HepG2 (cell line): ENCODE measurements around the gene PAQR3. TPM values are rescaled to one million over a fixed set of nuclear protein-coding genes. Genes with fewer than 3 reads are reported as not detected.

Experiments
- ATAC-seq: fragments of 200-7000 bp; cut with Tn5 transposase; 3 replicates; pipeline ENCODE4 v1.9.1; 2020; ENCODE audit warnings: mild to moderate bottlenecking, moderate library complexity
- BruUV-seq: library from RNA; stranded (reverse); fragments of 400-500 nt; replicated peaks from 2 replicates; lab custom pipeline; 2021; lab: Mats Ljungman, UMichigan
- CTCF ChIA-PET: fragments of 300-600 bp; formaldehyde crosslinking; extraction: SDS; loops from one replicate; lab custom pipeline; 2021; ENCODE audit warnings: low total read pairs, inconsistent platforms, low intra/inter-chr PET ratio; lab: Yijun Ruan, JAX
- POLR2A ChIA-PET: fragments of 350-600 bp; sonication (Branson Sonifier 250); formaldehyde crosslinking; loops from one replicate; lab custom pipeline; 2020; ENCODE audit warnings: antibody characterized with exemption, inconsistent platforms; lab: Yijun Ruan, JAX
- DNase-seq: peaks from one replicate; pipeline ENCODE4 v3.0.0-alpha.2; 2015; ENCODE audit warnings: low spot score
- FAIRE-seq: peaks from 3 replicates; lab custom pipeline; 2011; peaks lifted over from hg19 to GRCh38; lab: Jason Lieb, UNC
- H2AFZ ChIP-seq: one replicate; pipeline ENCODE4 v1.6.1; 2011; ENCODE audit warnings: low read length, inconsistent platforms
- H3K27ac ChIP-seq: fragments of 300-600 bp; 3 replicates; pipeline ENCODE4 v1.8.0; 2011; ENCODE audit warnings: mixed run types, mild to moderate bottlenecking, mixed read lengths, low read length, inconsistent platforms; ENCODE audit not compliant: insufficient read depth; ENCODE audit errors: extremely low read length
- H3K27me3 ChIP-seq, 2 experiments: fragments of 200-600 bp in 1 of 2; 2 replicates in 1 of 2; 3 replicates in 1 of 2; pipeline versions ENCODE4 v1.6.0 to v1.8.0; 2011; ENCODE audit warnings: low read length in 2 of 2, mild to moderate bottlenecking in 2 of 2, moderate library complexity in 2 of 2, inconsistent platforms in 1 of 2; ENCODE audit not compliant: insufficient read depth in 2 of 2, control insufficient read depth in 1 of 2
- H3K36me3 ChIP-seq, 2 experiments: fragments of 200-600 bp in 1 of 2; replicated peaks in 1 of 2; 2 replicates in 1 of 2; 3 replicates in 1 of 2; pipeline versions ENCODE4 v1.5.1 to v1.8.0; 2011; ENCODE audit warnings: low read length in 2 of 2, inconsistent platforms in 1 of 2; ENCODE audit not compliant: insufficient read depth in 2 of 2, control insufficient read depth in 1 of 2
- H3K4me1 ChIP-seq: 2 replicates; pipeline ENCODE4 v1.5.1; 2012; ENCODE audit warnings: low read length, inconsistent platforms; ENCODE audit not compliant: insufficient read depth
- H3K4me2 ChIP-seq: 2 replicates; pipeline ENCODE4 v1.6.0; 2011; ENCODE audit warnings: low read depth, low read length, inconsistent platforms
- H3K4me3 ChIP-seq, 3 experiments: fragments of 200-600 bp in 1 of 3; sonication (generic), shearing (Covaris generic) in 1 of 3; replicated peaks in 1 of 3; 2 replicates each; pipeline ENCODE4 v1.5.1; 2011 to 2016; ENCODE audit warnings: low read length in 3 of 3, inconsistent platforms in 2 of 3, low read depth in 2 of 3, mild to moderate bottlenecking in 2 of 3, control low read depth in 1 of 3, mixed read lengths in 1 of 3; ENCODE audit not compliant: insufficient read depth in 1 of 3
- H3K79me2 ChIP-seq: one replicate; pipeline ENCODE4 v1.6.1; 2011; ENCODE audit warnings: low read length, inconsistent platforms; ENCODE audit not compliant: insufficient read depth
- H3K9ac ChIP-seq: 2 replicates; pipeline ENCODE4 v1.6.0; 2011; ENCODE audit warnings: mild to moderate bottlenecking, low read depth, low read length, inconsistent platforms; ENCODE audit not compliant: insufficient read depth
- H3K9me3 ChIP-seq: 2 replicates; pipeline ENCODE4 v1.5.1; 2012; ENCODE audit warnings: mild to moderate bottlenecking, low read length
- H4K20me1 ChIP-seq: 2 replicates; pipeline ENCODE4 v1.6.0; 2011; ENCODE audit warnings: inconsistent platforms, mild to moderate bottlenecking, low read length, moderate library complexity; ENCODE audit not compliant: insufficient read depth
- BHLHE40 ChIP-seq: IDR thresholded peaks from 2 replicates; pipeline ENCODE4 v1.6.1; 2011; ENCODE audit warnings: low read length, improper control_type of control experiment
- CAMTA2 ChIP-seq: sonication (generic); formaldehyde crosslinking; IDR thresholded peaks from 2 replicates; pipeline ENCODE4 v1.4.0; 2020; ENCODE audit warnings: mild to moderate bottlenecking, missing genetic modification reagents, borderline replicate concordance
- POGZ ChIP-seq: sonication (generic); formaldehyde crosslinking; IDR thresholded peaks from 2 replicates; pipeline ENCODE4 v1.4.0; 2020; ENCODE audit warnings: mild to moderate bottlenecking, missing genetic modification reagents
- POLR2G ChIP-seq: fragments of 200-400 bp; formaldehyde crosslinking; IDR thresholded peaks from 2 replicates; pipeline ENCODE4 v1.6.1; 2018; ENCODE audit warnings: mild to moderate bottlenecking, low read depth, low read length, moderate library complexity
- ZBTB20 ChIP-seq: sonication (generic); formaldehyde crosslinking; IDR thresholded peaks from 2 replicates; pipeline ENCODE4 v1.8.1; 2023; ENCODE audit warnings: missing genetic modification reagents, low read depth, mild to moderate bottlenecking, borderline replicate concordance
- ZFX ChIP-seq: sonication (generic); formaldehyde crosslinking; IDR thresholded peaks from 2 replicates; pipeline ENCODE4 v1.4.0; 2020; ENCODE audit warnings: mild to moderate bottlenecking, low read depth, missing genetic modification reagents, moderate library complexity
- ZKSCAN1 ChIP-seq: fragments of 150-350 bp; IDR thresholded peaks from 2 replicates; pipeline ENCODE4 v1.6.1; 2014; ENCODE audit warnings: low read length
- ZKSCAN5 ChIP-seq: sonication (generic); formaldehyde crosslinking; IDR thresholded peaks from 2 replicates; pipeline ENCODE4 v1.5.1; 2020; ENCODE audit warnings: mild to moderate bottlenecking, missing genetic modification reagents
- ZNF550 ChIP-seq: sonication (generic); formaldehyde crosslinking; IDR thresholded peaks from 2 replicates; pipeline ENCODE4 v1.4.0; 2020; ENCODE audit warnings: mild to moderate bottlenecking, missing genetic modification reagents, borderline replicate concordance
- ZNF749 ChIP-seq: sonication (generic); formaldehyde crosslinking; IDR thresholded peaks from 2 replicates; pipeline ENCODE4 v1.8.0; 2022; ENCODE audit warnings: mild to moderate bottlenecking, missing genetic modification reagents, moderate library complexity, borderline replicate concordance
- ZNF781 ChIP-seq: sonication (generic); formaldehyde crosslinking; IDR thresholded peaks from 2 replicates; pipeline ENCODE4 v1.5.1; 2020; ENCODE audit warnings: borderline replicate concordance, mild to moderate bottlenecking, missing genetic modification reagents; ENCODE audit errors: not compliant biosample characterization
- WGBS: methylation state at CpG from one replicate; pipeline ENCODE4 v1.1.6; 2017; ENCODE audit warnings: low lambda C conversion rate; 5-methylcytosine and 5-hydroxymethylcytosine counted together
- in situ Hi-C: cut with HindIII; loops from 2 replicates; pipeline ENCODE4 v1.10.0; 2017; ENCODE audit warnings: low pct_unique_long_range_greater_than_20kb; ENCODE audit not compliant: extremely low pct_ligation_motif_present
- intact Hi-C: fragments of 100-400 bp; cut with micrococcal nuclease; formaldehyde crosslinking; loops from one replicate; pipeline ENCODE4 v1.10.0; 2022; ENCODE audit not compliant: unreplicated experiment
- polyA plus RNA-seq, 8 experiments: library from polyadenylated mRNA; depleted of rRNA in 3 of 8; stranded (reverse) in 7 of 8; unstranded in 1 of 8; fragments of >200 nt; fragmentation: Illumina TruSeq in 4 of 8; extraction: Trizol in 4 of 8; gene quantifications; 2 replicates each; pipeline versions ENCODE4 v1.2.1 to v1.2.3, GENCODE V29; 2011 to 2016; ENCODE audit warnings: low read depth in 4 of 8, missing spikeins in 1 of 8, mixed read lengths in 1 of 8; ENCODE audit not compliant: insufficient read depth in 1 of 8
- total RNA-seq, 5 experiments: library from RNA; depleted of rRNA; stranded (reverse); fragments of >200 nt; fragmentation: Illumina TruSeq; extraction: Trizol; gene quantifications; 2 replicates each; pipeline ENCODE4 v1.2.3, GENCODE V29; 2016; ENCODE audit warnings: low read depth in 1 of 5
- TF ChIP-seq, protein P1 (sequence below): sonication (generic); formaldehyde crosslinking; IDR thresholded peaks from 2 replicates; pipeline ENCODE4 v1.5.0; 2020; ENCODE audit warnings: missing genetic modification reagents

Gene PAQR3
- total and polyA plus RNA-seq, 2 of the 13 experiments (the other 11 are each of a cell fraction or from before 2014, with no cell fraction given), result 9.9 to 13.6 TPM

- Histone ChIP-seq H3K27ac (no peak overlapping the region), H4K20me1 (no peaks in the 10 kb centered on the region), H2AFZ (no peak overlapping the region), H3K36me3 (no peaks in the 10 kb centered on the region), H3K4me3 (no peak overlapping the region), H3K4me2 (no peak overlapping the region), H3K9me3 (no peaks in the 10 kb centered on the region), H3K27me3 (peaks cover 0 to 20% of the 10 kb centered on the region in 2 experiments; a peak in 3 of 5 replicates), H3K9ac (no peak overlapping the region), H3K79me2 (no peaks in the 10 kb centered on the region), H3K4me1 (peaks cover 28% of the 10 kb centered on the region)
- 0% methylated on average over 1 of the region's 1 CpG for WGBS
- DNase-seq (no peak), ATAC-seq (no peak), FAIRE-seq (no peak)
- no TSS peak for BruUV-seq
- TF ChIP-seq ZBTB20, result no peak
- TF ChIP-seq CAMTA2 (CRISPR knock-in tag), result no peak
- no peak for TF ChIP-seq ZKSCAN5 (CRISPR knock-in tag)
- no peak for TF ChIP-seq ZKSCAN1
- ChIA-PET POLR2A (no interaction called here), CTCF (no interaction called here)
- in situ Hi-C loops (no loop called here), intact Hi-C loops (no loop called here)
These were observed 5.1 kb upstream of the PAQR3 start for GRCh38 chr4:78944381-78944780.

GRCh38 chr4:78940752-78941151 is 1.5 kb upstream of the PAQR3 start:
- H4K20me1 ChIP-seq, result no peaks in the 10 kb centered on the region
- H3K9me3 ChIP-seq, result no peaks in the 10 kb centered on the region
- no peak overlapping the region for H3K27ac ChIP-seq
- no peak for DNase-seq
- no peak for ATAC-seq
- peaks cover 41% of the 10 kb centered on the region for H3K4me1 ChIP-seq
- FAIRE-seq, result no peak
- POLR2A ChIA-PET, result no interaction called here
- BruUV-seq, result no TSS peak
- H3K79me2 ChIP-seq, result no peaks in the 10 kb centered on the region
- 80% methylated on average over 5 of the region's 5 CpGs for WGBS
- TF ChIP-seq ZFX (CRISPR knock-in tag), result no peak
- no peak for TF ChIP-seq ZNF550 (CRISPR knock-in tag)
- no peak for TF ChIP-seq ZNF781
- TF ChIP-seq, protein P1, sequence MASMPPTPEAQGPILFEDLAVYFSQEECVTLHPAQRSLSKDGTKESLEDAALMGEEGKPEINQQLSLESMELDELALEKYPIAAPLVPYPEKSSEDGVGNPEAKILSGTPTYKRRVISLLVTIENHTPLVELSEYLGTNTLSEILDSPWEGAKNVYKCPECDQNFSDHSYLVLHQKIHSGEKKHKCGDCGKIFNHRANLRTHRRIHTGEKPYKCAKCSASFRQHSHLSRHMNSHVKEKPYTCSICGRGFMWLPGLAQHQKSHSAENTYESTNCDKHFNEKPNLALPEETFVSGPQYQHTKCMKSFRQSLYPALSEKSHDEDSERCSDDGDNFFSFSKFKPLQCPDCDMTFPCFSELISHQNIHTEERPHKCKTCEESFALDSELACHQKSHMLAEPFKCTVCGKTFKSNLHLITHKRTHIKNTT (CRISPR knock-in tag), result no peak
- TF ChIP-seq POLR2G, result no peak
- no peak for TF ChIP-seq POGZ
- no peak for TF ChIP-seq ZNF749 (CRISPR knock-in tag)
- TF ChIP-seq BHLHE40, result no peak
- H2AFZ ChIP-seq, result no peak overlapping the region
- H3K36me3 ChIP-seq, result no peaks in the 10 kb centered on the region
- in situ Hi-C loops (no loop called here), intact Hi-C loops (no loop called here)
- no peak overlapping the region for H3K9ac ChIP-seq
- no peak overlapping the region for H3K4me3 ChIP-seq
- peaks cover 0 to 20% of the 10 kb centered on the region in 2 experiments; a peak in 3 of 5 replicates for H3K27me3 ChIP-seq
- no peak overlapping the region for H3K4me2 ChIP-seq
- CTCF ChIA-PET, result no interaction called here
